Measurements from ENCODE around the gene MYH6. TPM values are rescaled to one million over a fixed set of nuclear protein-coding genes. Genes with fewer than 3 reads are reported as not detected.
"Not testable (repeated sequence)": the region's sequence is repeated elsewhere in the genome, so short reads cannot be mapped to it uniquely, and the experiment has no call there.

MYH6 gene
- total and polyA plus RNA-seq, 8 donors, result 0.03 to 1.5 (median 0.05) TPM; not detected in 3

DNA sequence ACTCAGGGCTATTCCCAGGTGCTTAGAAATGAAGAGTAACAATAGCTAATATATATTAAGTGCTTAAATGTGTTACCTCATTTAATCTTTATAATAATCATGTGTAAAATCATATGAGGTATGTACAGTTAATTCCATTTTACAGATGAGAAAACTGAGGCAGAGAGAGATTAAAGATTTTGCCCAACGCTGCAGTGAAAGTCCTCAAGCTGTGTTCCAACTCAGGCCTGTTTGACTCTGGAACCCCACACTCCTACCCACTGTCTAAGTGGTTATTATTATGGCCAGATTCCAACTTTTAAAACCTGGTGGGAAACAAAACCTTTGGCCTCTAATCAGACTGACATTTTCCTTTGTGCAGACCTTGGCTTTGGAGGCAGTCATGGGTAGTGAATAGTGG is 21.1 kb downstream of the MYH6 start:
- Histone ChIP-seq H3K9me3 (no peaks in the 10 kb centered on the region), H3K4me3 (no peak overlapping the region), H3K27me3 (peaks cover 0 to 21% of the 10 kb centered on the region in 2 donors), H3K36me3 (no peaks in the 10 kb centered on the region), H3K27ac (no peak overlapping the region), H3K4me1 (no peaks in the 10 kb centered on the region)
- TF ChIP-seq, protein P1, sequence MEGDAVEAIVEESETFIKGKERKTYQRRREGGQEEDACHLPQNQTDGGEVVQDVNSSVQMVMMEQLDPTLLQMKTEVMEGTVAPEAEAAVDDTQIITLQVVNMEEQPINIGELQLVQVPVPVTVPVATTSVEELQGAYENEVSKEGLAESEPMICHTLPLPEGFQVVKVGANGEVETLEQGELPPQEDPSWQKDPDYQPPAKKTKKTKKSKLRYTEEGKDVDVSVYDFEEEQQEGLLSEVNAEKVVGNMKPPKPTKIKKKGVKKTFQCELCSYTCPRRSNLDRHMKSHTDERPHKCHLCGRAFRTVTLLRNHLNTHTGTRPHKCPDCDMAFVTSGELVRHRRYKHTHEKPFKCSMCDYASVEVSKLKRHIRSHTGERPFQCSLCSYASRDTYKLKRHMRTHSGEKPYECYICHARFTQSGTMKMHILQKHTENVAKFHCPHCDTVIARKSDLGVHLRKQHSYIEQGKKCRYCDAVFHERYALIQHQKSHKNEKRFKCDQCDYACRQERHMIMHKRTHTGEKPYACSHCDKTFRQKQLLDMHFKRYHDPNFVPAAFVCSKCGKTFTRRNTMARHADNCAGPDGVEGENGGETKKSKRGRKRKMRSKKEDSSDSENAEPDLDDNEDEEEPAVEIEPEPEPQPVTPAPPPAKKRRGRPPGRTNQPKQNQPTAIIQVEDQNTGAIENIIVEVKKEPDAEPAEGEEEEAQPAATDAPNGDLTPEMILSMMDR (IDR thresholded peaks at IDR 0.05), result no peak
- ATAC-seq (no peak), DNase-seq (no peak)
- intact Hi-C loops (cut with DNase I), result no loop called here

DNA sequence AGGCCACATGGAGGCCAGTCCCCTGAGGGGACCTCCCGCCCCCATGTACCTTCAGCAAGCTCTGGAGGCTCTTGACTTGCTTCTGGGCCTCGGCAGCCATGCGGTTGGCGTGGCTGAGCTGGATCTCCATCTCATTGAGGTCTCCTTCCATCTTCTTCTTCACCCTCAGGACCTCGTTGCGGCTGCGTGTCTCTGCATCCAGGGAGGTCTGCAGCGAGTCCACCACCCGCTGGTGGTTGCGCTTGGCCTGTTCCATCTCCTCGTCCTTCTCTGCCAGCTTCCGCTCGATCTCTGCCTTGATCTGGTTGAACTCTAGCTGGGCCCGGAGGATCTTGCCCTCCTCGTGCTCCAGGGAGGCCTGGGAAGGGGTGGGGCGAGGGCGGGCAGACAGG is 21.8 kb downstream of the MYH6 start:
- DNase-seq, result peak in 1 of 4 donors; percentile 59
- H3K27me3 ChIP-seq, result peaks cover 0 to 25% of the 10 kb centered on the region in 2 donors
- H3K4me3 ChIP-seq; H3K36me3 ChIP-seq; intact Hi-C loops (cut with DNase I); H3K9me3 ChIP-seq; ATAC-seq; H3K4me1 ChIP-seq; H3K27ac ChIP-seq: not testable (repeated sequence)

DNA sequence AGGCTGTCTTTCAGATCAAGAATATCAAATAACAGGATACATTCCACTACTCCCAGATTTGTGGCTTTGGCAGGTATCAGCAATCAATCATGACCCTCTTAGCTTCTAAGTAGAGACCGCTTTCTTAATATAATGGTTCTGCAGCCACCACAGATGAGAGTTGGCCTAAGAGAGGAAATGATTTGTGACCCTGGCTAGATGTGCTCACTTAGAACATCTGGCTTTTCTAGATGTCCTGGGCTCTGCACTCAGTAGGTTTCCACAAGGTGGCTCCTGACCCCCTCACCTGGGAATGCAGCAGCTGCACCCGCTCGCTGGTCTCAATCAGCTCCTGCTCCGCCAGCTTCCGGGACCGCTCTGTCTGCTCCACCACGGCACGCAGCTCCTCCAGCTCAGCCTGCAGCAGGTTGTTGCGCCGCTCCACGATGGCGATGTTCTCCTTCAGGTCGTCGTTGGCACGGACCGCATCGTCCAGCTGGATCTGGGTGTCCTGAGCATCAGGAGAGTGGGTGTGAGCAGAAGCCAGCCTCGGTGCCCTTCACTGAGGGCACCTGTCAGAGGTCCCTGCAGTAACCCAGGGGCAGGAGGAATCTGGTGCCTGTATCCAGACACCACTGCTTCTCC is 22.3 kb downstream of the MYH6 start:
- H3K4me3 ChIP-seq, result no peak overlapping the region
- no peak overlapping the region for H3K27ac ChIP-seq
- H3K27me3 ChIP-seq, result peaks cover 0 to 29% of the 10 kb centered on the region in 2 donors
- H3K4me1 ChIP-seq, result no peaks in the 10 kb centered on the region
- H3K36me3 ChIP-seq, result no peaks in the 10 kb centered on the region
- TF ChIP-seq, protein P1 (IDR thresholded peaks at IDR 0.05), result no peak
- no peaks in the 10 kb centered on the region for H3K9me3 ChIP-seq
- intact Hi-C loops (cut with DNase I), result no loop called here
- no peak for DNase-seq
- ATAC-seq, result no peak

DNA sequence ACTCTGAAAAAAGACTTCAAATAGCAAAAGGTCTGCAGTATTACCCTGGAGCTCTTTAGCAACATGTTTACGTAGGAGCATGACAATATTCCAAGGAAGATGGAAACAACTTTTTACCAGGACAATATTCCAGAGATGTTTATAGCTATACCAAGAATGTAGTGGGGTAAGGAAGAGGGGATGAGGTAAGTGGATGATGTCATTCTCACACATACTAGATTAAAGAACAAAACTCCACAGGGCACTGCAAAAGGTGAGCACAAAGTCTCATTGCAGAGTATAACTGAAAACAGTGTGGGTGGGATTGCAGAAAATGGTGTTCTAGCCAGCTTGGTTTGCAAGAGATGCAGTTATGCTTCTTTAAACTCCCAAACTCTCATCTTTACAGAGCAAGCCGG is 22.8 kb downstream of the MYH6 start:
- intact Hi-C loops (cut with DNase I), result no loop called here
- DNase-seq, result no peak
- no peaks in the 10 kb centered on the region for H3K9me3 ChIP-seq
- TF ChIP-seq, protein P1 (IDR thresholded peaks at IDR 0.05), result no peak
- ATAC-seq, result no peak
- peaks cover 0 to 34% of the 10 kb centered on the region in 2 donors for H3K27me3 ChIP-seq
- no peak overlapping the region for H3K4me3 ChIP-seq
- H3K4me1 ChIP-seq, result no peaks in the 10 kb centered on the region
- no peaks in the 10 kb centered on the region for H3K36me3 ChIP-seq
- no peak overlapping the region for H3K27ac ChIP-seq

DNA sequence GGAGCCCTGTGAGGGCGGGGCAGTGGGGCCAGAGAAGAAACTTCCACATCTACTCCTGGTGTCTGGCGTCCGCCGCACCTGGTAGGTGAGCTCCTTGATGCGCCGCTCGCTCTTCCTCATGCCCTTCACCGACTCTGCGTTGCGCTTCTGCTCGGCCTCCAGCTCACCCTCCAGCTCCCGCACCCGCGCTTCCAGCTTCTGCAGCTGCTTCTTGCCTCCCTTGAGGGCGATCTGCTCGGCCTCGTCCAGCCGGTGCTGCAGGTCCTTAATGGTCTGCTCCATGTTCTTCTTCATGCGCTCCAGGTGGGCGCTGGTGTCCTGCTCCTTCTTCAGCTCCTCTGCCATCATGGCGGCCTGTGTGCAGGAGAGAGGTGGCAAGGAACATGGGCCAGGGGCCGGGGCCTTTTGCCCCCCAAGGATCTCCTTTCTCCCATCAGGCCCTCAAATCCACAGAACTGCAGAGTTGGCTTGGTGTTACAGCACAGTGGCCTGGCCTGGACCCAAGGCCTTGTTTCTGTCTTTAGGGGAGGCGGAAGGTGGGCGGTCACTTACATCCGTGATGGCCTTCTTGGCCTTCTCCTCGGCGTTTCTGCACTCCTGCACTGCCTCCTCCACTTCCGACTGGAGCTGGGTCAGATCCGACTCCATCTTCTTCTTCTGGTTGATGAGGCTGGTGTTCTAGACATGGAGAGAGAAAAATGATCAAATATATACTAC is 23.6 kb downstream of the MYH6 start:
- ATAC-seq (no peak), DNase-seq (peak in 1 of 4 donors; percentile 60)
- Histone ChIP-seq H3K4me1 (no peaks in the 10 kb centered on the region), H3K9me3 (no peaks in the 10 kb centered on the region), H3K4me3 (no peak overlapping the region), H3K36me3 (no peaks in the 10 kb centered on the region), H3K27me3 (peaks cover 0 to 38% of the 10 kb centered on the region in 2 donors), H3K27ac (no peak overlapping the region)
- TF ChIP-seq, protein P1 (IDR thresholded peaks at IDR 0.05), result no peak
- intact Hi-C loops (cut with DNase I), result no loop called here
